ENCODE data around the gene ZNF579. TPM values are rescaled to one million over a fixed set of nuclear protein-coding genes. Genes with fewer than 3 reads are reported as not detected.
A peak's percentile ranks its signal among the peaks of the same experiment; 100 is the strongest.

The ZNF579 gene
- total and polyA plus RNA-seq, 2 of the 13 experiments (the other 11 are each of a cell fraction or from before 2014, with no cell fraction given) = 2.1 to 2.9 TPM

GRCh38 chr19:55599468-55599841, 18.8 kb upstream of the ZNF579 start, which contains the start of gene FIZ1 (continued):
- TF ChIP-seq SNAPC4 (CRISPR knock-in tag; IDR thresholded peaks at IDR 0.05) (no peak; the same call in 1 of the 2 replicates), ZNF556 (CRISPR knock-in tag; IDR thresholded peaks at IDR 0.05; ENCODE audit: borderline replicate concordance) (no peak; the same call in 1 of the 2 replicates), SP140L (CRISPR knock-in tag; IDR thresholded peaks at IDR 0.05; ENCODE audit: borderline replicate concordance) (no peak), ZNF160 (CRISPR knock-in tag; IDR thresholded peaks at IDR 0.05) (no peak), MATR3 (CRISPR knock-in tag; IDR thresholded peaks at IDR 0.05) (no peak), HMGXB3 (CRISPR knock-in tag; IDR thresholded peaks at IDR 0.05; ENCODE audit: borderline replicate concordance) (no peak), ZNF563 (CRISPR knock-in tag; IDR thresholded peaks at IDR 0.05) (0 out of 2 replicates have a peak, but pooled peaks have one; percentile 11), ZSCAN9 (CRISPR knock-in tag; IDR thresholded peaks at IDR 0.05; ENCODE audit: borderline replicate concordance) (no peak), ZNF800 (CRISPR knock-in tag; IDR thresholded peaks at IDR 0.05) (no peak; the same call in 1 of the 2 replicates), ETV5 (CRISPR knock-in tag; IDR thresholded peaks at IDR 0.05; ENCODE audit: borderline replicate concordance) (no peak; the same call in 1 of the 2 replicates), ZNF276 (CRISPR knock-in tag; IDR thresholded peaks at IDR 0.05; ENCODE audit: low read depth) (no peak), KAT7 (CRISPR knock-in tag; IDR thresholded peaks at IDR 0.05; ENCODE audit: borderline replicate concordance) (0 out of 2 replicates have a peak, but pooled peaks have one; percentile 26), ZNF552 (CRISPR knock-in tag; IDR thresholded peaks at IDR 0.05; ENCODE audit: borderline replicate concordance) (no peak), ZNF30 (CRISPR knock-in tag; IDR thresholded peaks at IDR 0.05) (no peak), MED8 (CRISPR knock-in tag; IDR thresholded peaks at IDR 0.05; ENCODE audit: insufficient replicate concordance) (no peak), SP4 (CRISPR knock-in tag; IDR thresholded peaks at IDR 0.05) (peak; percentile 76; the same call in 1 of the 2 replicates), ZIK1 (CRISPR knock-in tag; IDR thresholded peaks at IDR 0.05; ENCODE audit: borderline replicate concordance, low read depth) (no peak)
